ENCODE results near the gene FAF1.
A peak's percentile ranks its signal among the peaks of the same experiment; 100 is the strongest.
"Not testable (repeated sequence)": the region's sequence is repeated elsewhere in the genome, so short reads cannot be mapped to it uniquely, and the experiment has no call there.

Gene FAF1

GRCh38 chr1:50893466-50893865 is 66.6 kb downstream of the FAF1 start:
- Mint-ChIP-seq H3K27me3 (ENCODE audit: low read depth) (no peaks in the 10 kb centered on the region), H3K4me3 (no peak overlapping the region), H3K36me3 (ENCODE audit: low read depth) (peaks cover 10% of the 10 kb centered on the region), H3K9me3 (peaks cover 34% of the 10 kb centered on the region), H3K27ac (no peak overlapping the region), H3K4me1 (ENCODE audit: low read depth) (no peaks in the 10 kb centered on the region)
- no peak for DNase-seq (ENCODE audit: low spot score)

DNA sequence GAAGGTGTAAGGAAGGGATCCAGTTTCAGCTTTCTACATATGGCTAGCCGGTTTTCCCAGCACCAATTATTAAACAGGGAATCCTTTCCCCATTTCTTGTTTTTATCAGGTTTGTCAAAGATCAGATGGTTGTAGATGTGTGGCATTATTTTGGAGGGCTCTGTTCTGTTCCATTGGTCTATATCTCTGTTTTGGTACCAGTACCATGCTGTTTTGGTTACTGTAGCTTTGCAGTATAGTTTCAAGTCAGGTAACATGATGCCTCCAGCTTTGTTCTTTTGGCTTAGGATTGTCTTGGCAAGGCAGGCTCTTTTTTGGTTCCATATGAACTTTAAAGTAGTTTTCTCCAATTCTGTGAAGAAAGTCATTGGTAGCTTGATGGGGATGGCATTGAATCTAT is 72.5 kb downstream of the FAF1 start:
- peaks cover 17% of the 10 kb centered on the region for H3K9me3 Mint-ChIP-seq
- H3K27me3 Mint-ChIP-seq (ENCODE audit: low read depth); H3K27ac Mint-ChIP-seq; H3K36me3 Mint-ChIP-seq (ENCODE audit: low read depth); H3K4me1 Mint-ChIP-seq (ENCODE audit: low read depth); DNase-seq (ENCODE audit: low spot score); H3K4me3 Mint-ChIP-seq: not testable (repeated sequence)

DNA sequence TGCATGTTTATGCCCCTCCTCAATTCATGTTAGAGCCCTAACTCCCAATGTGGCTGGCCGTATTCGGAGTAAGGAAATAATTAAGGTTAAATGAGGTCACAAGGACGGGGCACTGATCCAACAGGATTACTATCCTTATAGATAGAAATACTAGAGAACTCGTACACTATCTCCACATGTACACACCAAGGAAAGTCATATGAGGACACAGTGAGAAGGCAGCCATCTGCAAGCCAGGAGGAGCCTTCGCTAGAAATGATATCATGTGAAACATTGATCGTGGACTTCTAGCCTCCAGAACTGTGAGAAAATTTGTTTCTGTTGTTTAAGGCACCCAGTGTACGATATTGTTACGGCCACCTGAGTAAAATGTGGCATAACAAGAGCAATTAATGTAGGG is 79.7 kb downstream of the FAF1 start:
- Mint-ChIP-seq H3K4me3 (no peak overlapping the region), H3K9me3 (no peaks in the 10 kb centered on the region), H3K27ac (no peak overlapping the region), H3K27me3 (ENCODE audit: low read depth) (no peaks in the 10 kb centered on the region), H3K36me3 (ENCODE audit: low read depth) (no peaks in the 10 kb centered on the region), H3K4me1 (ENCODE audit: low read depth) (no peaks in the 10 kb centered on the region)
- no peak for DNase-seq (ENCODE audit: low spot score)

- H3K36me3 Mint-ChIP-seq (ENCODE audit: low read depth), result no peaks in the 10 kb centered on the region
- H3K9me3 Mint-ChIP-seq, result no peaks in the 10 kb centered on the region
- H3K4me1 Mint-ChIP-seq (ENCODE audit: low read depth), result no peaks in the 10 kb centered on the region
- H3K27me3 Mint-ChIP-seq (ENCODE audit: low read depth), result no peaks in the 10 kb centered on the region
- H3K4me3 Mint-ChIP-seq, result no peak overlapping the region
- DNase-seq (ENCODE audit: low spot score), result no peak
- H3K27ac Mint-ChIP-seq, result no peak overlapping the region
Measured at GRCh38 chr1:50879137-50879536, 80.9 kb downstream of the FAF1 start.

- Mint-ChIP-seq H3K36me3 (ENCODE audit: low read depth) (no peaks in the 10 kb centered on the region), H3K4me3 (no peak overlapping the region), H3K27me3 (ENCODE audit: low read depth) (no peaks in the 10 kb centered on the region), H3K9me3 (no peaks in the 10 kb centered on the region), H3K4me1 (ENCODE audit: low read depth) (no peaks in the 10 kb centered on the region), H3K27ac (no peak overlapping the region)
- DNase-seq (ENCODE audit: low spot score), result no peak
Measured at GRCh38 chr1:50878434-50878833, 81.6 kb downstream of the FAF1 start.

DNA sequence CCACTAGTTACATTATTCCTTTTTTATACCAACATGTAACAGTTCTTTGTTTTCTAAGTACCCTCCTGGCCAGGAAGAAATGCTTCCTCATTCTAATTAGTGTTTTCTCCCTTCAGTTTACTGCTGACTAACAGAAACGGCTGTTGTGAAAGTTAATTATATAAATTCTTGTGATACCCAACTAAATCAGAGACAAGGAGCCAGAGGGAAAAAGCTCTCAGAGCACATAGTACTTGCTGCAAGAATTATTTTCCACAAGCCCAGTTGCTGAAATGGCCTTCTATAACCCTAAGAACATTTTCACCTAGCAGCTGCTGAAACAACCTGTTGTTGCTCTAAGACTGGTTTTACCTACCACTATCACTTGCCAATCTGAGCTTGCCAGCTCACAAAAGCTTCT is 82.4 kb downstream of the FAF1 start:
- Mint-ChIP-seq H3K27ac (no peak overlapping the region), H3K4me1 (ENCODE audit: low read depth) (peaks cover 1% of the 10 kb centered on the region), H3K27me3 (ENCODE audit: low read depth) (no peaks in the 10 kb centered on the region), H3K36me3 (ENCODE audit: low read depth) (no peaks in the 10 kb centered on the region), H3K9me3 (no peaks in the 10 kb centered on the region), H3K4me3 (no peak overlapping the region)
- no peak for DNase-seq (ENCODE audit: low spot score)

DNA sequence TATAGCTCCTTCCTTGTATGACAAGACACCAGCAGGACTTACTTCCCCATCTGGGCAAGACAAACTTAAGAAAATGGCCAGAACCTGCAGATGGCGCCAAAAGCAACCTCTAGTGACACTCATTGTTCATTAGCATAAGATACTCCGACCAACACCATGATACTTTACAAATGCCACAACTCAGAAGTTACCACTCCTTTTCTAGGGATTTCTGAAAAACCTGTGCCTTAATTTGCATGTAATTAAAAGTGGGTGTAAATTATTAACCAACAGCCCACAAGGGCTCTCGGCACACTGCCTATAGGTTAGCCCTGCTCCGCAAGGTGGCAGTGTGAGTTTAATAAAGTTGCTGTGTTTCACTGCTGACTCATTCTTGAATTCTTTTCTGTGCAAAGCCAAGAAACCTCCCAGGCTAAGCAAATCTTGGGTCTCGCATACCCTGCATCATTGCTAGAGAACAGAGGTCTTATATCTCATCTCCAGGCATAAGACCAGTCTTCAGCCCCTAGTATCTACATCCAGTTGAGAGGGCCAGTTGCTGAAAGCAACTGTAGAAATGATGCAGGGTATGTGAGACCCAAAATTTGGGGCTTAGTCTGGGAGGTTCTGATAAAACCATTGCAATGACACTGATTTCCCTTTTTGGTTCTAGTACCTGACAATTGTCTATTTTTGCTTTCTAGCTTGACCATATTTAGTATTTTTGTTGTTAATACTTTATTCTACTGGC is 86.4 kb downstream of the FAF1 start:
- Mint-ChIP-seq H3K4me1 (ENCODE audit: low read depth) (peaks cover 1% of the 10 kb centered on the region), H3K27ac (no peak overlapping the region), H3K9me3 (no peaks in the 10 kb centered on the region), H3K27me3 (ENCODE audit: low read depth) (no peaks in the 10 kb centered on the region), H3K4me3 (peak overlapping the region; percentile 54), H3K36me3 (ENCODE audit: low read depth) (no peaks in the 10 kb centered on the region)
- peak; percentile 44 for DNase-seq (ENCODE audit: low spot score)

GRCh38 chr1:50864845-50865244 is 95.2 kb downstream of the FAF1 start:
- peaks cover 38% of the 10 kb centered on the region for H3K9me3 Mint-ChIP-seq
- H3K27ac Mint-ChIP-seq; H3K36me3 Mint-ChIP-seq (ENCODE audit: low read depth); H3K27me3 Mint-ChIP-seq (ENCODE audit: low read depth); H3K4me3 Mint-ChIP-seq; DNase-seq (ENCODE audit: low spot score); H3K4me1 Mint-ChIP-seq (ENCODE audit: low read depth): not testable (repeated sequence)

DNA sequence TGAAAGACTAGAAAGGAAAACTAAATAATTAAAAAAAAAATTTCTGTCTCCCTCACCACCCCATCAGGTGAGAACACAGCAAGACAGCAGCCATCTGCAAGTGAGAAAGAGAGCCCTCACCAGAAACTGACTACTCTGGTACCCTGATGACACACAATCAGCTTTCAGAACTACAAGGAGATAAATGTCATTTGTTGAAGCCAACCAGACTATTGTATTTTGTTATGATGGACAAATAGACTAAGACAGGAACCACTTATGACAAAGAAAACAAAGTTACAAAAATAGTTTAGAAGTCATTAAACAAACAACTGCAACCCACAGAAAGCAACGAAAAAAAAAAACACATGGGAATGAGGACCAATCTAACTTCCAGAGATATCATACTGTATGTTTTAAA is 98.3 kb downstream of the FAF1 start:
- peaks cover 6% of the 10 kb centered on the region for H3K36me3 Mint-ChIP-seq (ENCODE audit: low read depth)
- no peaks in the 10 kb centered on the region for H3K27me3 Mint-ChIP-seq (ENCODE audit: low read depth)
- no peaks in the 10 kb centered on the region for H3K4me1 Mint-ChIP-seq (ENCODE audit: low read depth)
- H3K9me3 Mint-ChIP-seq, result peaks cover 38% of the 10 kb centered on the region
- no peak for DNase-seq (ENCODE audit: low spot score)
- H3K27ac Mint-ChIP-seq, result no peak overlapping the region
- H3K4me3 Mint-ChIP-seq, result no peak overlapping the region

- Mint-ChIP-seq H3K27me3 (ENCODE audit: low read depth) (no peaks in the 10 kb centered on the region), H3K9me3 (peaks cover 33% of the 10 kb centered on the region), H3K4me3 (no peak overlapping the region), H3K27ac (no peak overlapping the region), H3K4me1 (ENCODE audit: low read depth) (no peaks in the 10 kb centered on the region), H3K36me3 (ENCODE audit: low read depth) (peaks cover 11% of the 10 kb centered on the region)
- DNase-seq (ENCODE audit: low spot score), result no peak
Measured at GRCh38 chr1:50860702-50861101, 99.4 kb downstream of the FAF1 start.

DNA sequence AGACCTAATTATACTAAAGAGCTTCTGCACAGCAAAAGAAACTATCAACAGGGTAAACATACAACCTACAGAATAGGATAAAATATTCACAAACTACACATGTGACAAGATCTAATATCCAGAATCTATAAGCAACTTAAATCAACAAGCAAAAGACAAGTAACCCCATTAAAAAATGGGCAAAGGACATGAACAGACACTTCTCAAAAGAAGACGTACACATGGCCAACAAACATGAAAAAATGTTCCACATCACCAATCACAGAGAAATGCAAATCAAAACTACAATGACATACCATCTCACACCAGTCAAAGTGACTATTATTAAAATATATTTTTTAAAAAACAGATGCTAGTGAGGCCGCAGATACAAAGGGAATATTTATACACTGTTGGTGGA is 99.8 kb downstream of the FAF1 start:
- H3K36me3 Mint-ChIP-seq (ENCODE audit: low read depth), result peaks cover 11% of the 10 kb centered on the region
- no peak for DNase-seq (ENCODE audit: low spot score)
- H3K27ac Mint-ChIP-seq, result no peak overlapping the region
- no peak overlapping the region for H3K4me3 Mint-ChIP-seq
- no peaks in the 10 kb centered on the region for H3K4me1 Mint-ChIP-seq (ENCODE audit: low read depth)
- peaks cover 33% of the 10 kb centered on the region for H3K9me3 Mint-ChIP-seq
- H3K27me3 Mint-ChIP-seq (ENCODE audit: low read depth), result no peaks in the 10 kb centered on the region

- Mint-ChIP-seq H3K27me3 (ENCODE audit: low read depth) (no peaks in the 10 kb centered on the region), H3K4me3 (no peak overlapping the region), H3K4me1 (ENCODE audit: low read depth) (no peaks in the 10 kb centered on the region)
Measured at GRCh38 chr1:50859657-50860056, 100.4 kb downstream of the FAF1 start.

DNA sequence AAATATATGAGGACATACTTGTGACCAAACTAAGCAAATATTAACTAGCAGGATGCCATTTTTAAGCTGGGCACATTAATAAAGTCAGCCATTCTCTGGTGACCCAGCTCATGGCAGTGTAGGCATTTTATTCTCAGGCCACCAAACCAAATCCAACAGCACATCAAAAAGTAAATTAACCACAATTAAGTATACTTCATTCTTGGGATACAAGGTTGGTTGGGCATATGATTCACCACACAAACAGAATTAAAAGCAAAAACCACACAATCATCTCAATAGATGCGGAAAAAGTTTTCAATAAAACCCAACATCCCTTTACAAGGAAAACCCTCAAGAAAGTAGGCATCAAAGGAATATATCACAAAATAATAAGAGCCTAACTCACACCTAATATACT is 101.3 kb downstream of the FAF1 start:
- H3K27ac Mint-ChIP-seq, result no peak overlapping the region
- H3K9me3 Mint-ChIP-seq, result peaks cover 33% of the 10 kb centered on the region
- no peaks in the 10 kb centered on the region for H3K4me1 Mint-ChIP-seq (ENCODE audit: low read depth)
- no peak for DNase-seq (ENCODE audit: low spot score)
- H3K27me3 Mint-ChIP-seq (ENCODE audit: low read depth), result no peaks in the 10 kb centered on the region
- H3K4me3 Mint-ChIP-seq, result no peak overlapping the region
- peaks cover 11% of the 10 kb centered on the region for H3K36me3 Mint-ChIP-seq (ENCODE audit: low read depth)

More at GRCh38 chr1:50859657-50860056, 100.4 kb downstream of the FAF1 start:
- DNase-seq (ENCODE audit: low spot score), result no peak
- no peak overlapping the region for H3K27ac Mint-ChIP-seq
- H3K9me3 Mint-ChIP-seq, result peaks cover 33% of the 10 kb centered on the region
- H3K36me3 Mint-ChIP-seq (ENCODE audit: low read depth), result peaks cover 11% of the 10 kb centered on the region

DNA sequence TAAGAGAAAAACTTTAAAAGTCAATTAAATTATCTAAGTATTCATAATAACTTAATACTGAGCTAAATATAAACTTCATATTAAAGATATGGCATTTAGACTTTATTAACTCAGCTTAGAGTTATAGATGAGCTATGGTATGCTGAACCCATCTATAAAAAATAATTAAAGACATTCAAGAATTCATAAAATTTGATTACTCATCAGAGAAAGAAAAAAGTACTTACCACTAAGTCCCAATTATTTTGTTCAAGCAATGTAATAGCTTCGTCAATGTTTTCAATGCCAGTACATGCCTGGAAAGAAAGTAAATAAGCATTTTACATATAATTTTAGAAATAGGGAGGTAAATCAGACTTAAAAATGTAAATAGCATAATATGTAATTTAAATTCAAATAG is 102.4 kb downstream of the FAF1 start:
- no peaks in the 10 kb centered on the region for H3K27me3 Mint-ChIP-seq (ENCODE audit: low read depth)
- peaks cover 4% of the 10 kb centered on the region for H3K4me1 Mint-ChIP-seq (ENCODE audit: low read depth)
- no peak overlapping the region for H3K27ac Mint-ChIP-seq
- H3K4me3 Mint-ChIP-seq, result no peak overlapping the region
- H3K36me3 Mint-ChIP-seq (ENCODE audit: low read depth), result peaks cover 8% of the 10 kb centered on the region
- no peak for DNase-seq (ENCODE audit: low spot score)
- peaks cover 28% of the 10 kb centered on the region for H3K9me3 Mint-ChIP-seq

- Mint-ChIP-seq H3K9me3 (peaks cover 4% of the 10 kb centered on the region), H3K4me1 (ENCODE audit: low read depth) (peaks cover 4% of the 10 kb centered on the region), H3K36me3 (ENCODE audit: low read depth) (peaks cover 9% of the 10 kb centered on the region), H3K27ac (no peak overlapping the region), H3K4me3 (no peak overlapping the region), H3K27me3 (ENCODE audit: low read depth) (no peaks in the 10 kb centered on the region)
- DNase-seq (ENCODE audit: low spot score), result no peak
Measured at GRCh38 chr1:50853325-50853724, 106.7 kb downstream of the FAF1 start.
